DLD1 (cell line): ENCODE measurements around the gene DACT1.

Source experiments
- in situ Hi-C: cut with HindIII; loops from 2 replicates; pipeline ENCODE4 v1.10.0; 2017; ENCODE audit warnings: low sequenced_read_pairs

DACT1 gene

GRCh38 chr14:58665773-58666500 is 28.2 kb downstream of the DACT1 start:
- in situ Hi-C loops, result no loop called here

GRCh38 chr14:58666737-58667136 is 29.0 kb downstream of the DACT1 start:
- in situ Hi-C loops, result no loop called here

GRCh38 chr14:58667900-58668299 is 30.1 kb downstream of the DACT1 start:
- in situ Hi-C loops, result no loop called here

- in situ Hi-C loops, result no loop called here
Observed at GRCh38 chr14:58668848-58669480, 31.2 kb downstream of the DACT1 start.

GRCh38 chr14:58669556-58670200 is 31.9 kb downstream of the DACT1 start:
- in situ Hi-C loops, result no loop called here

- in situ Hi-C loops, result no loop called here
Observed at GRCh38 chr14:58671024-58671423, 33.3 kb downstream of the DACT1 start.

- in situ Hi-C loops, result no loop called here
Observed at GRCh38 chr14:58671436-58671835, 33.7 kb downstream of the DACT1 start.

GRCh38 chr14:58673722-58674121 is 36.0 kb downstream of the DACT1 start:
- in situ Hi-C loops, result no loop called here

- in situ Hi-C loops, result no loop called here
Observed at GRCh38 chr14:58677001-58677400, 39.2 kb downstream of the DACT1 start.

- in situ Hi-C loops, result no loop called here
Observed at GRCh38 chr14:58677517-58677916, 39.8 kb downstream of the DACT1 start.

GRCh38 chr14:58677996-58678395 is 40.2 kb downstream of the DACT1 start:
- in situ Hi-C loops, result no loop called here

- in situ Hi-C loops, result no loop called here
Observed at GRCh38 chr14:58680698-58681097, 42.9 kb downstream of the DACT1 start.

- in situ Hi-C loops, result no loop called here
Observed at GRCh38 chr14:58687232-58687795, 49.6 kb downstream of the DACT1 start.

GRCh38 chr14:58690801-58691516 is 53.2 kb downstream of the DACT1 start:
- in situ Hi-C loops, result no loop called here

GRCh38 chr14:58693048-58693447 is 55.3 kb downstream of the DACT1 start:
- in situ Hi-C loops, result no loop called here

- in situ Hi-C loops, result no loop called here
Observed at GRCh38 chr14:58695514-58695913, 57.8 kb downstream of the DACT1 start.

- in situ Hi-C loops, result no loop called here
Observed at GRCh38 chr14:58697266-58697929, 59.6 kb downstream of the DACT1 start.
